ENCODE results near the gene SUCNR1. TPM values are rescaled to one million over a fixed set of nuclear protein-coding genes. Genes with fewer than 3 reads are reported as not detected.
A peak's percentile ranks its signal among the peaks of the same experiment; 100 is the strongest.

The SUCNR1 gene
- total and polyA plus RNA-seq, 2 of the 13 experiments (the other 11 are each of a cell fraction or from before 2014, with no cell fraction given), result 0.03 TPM; not detected in 1

- TF ChIP-seq PCBP1 (IDR thresholded peaks at IDR 0.05; ENCODE audit: borderline replicate concordance, low read depth, low read length) (no peak), ZC3H4 (CRISPR knock-in tag; IDR thresholded peaks at IDR 0.05; ENCODE audit: borderline replicate concordance) (no peak), HNRNPH1 (optimal IDR thresholded peaks at IDR 0.05; ENCODE audit: low read depth, low read length) (no peak)
Measured at GRCh38 chr3:151916781-151917180, 43.3 kb downstream of the SUCNR1 start (continued).

DNA sequence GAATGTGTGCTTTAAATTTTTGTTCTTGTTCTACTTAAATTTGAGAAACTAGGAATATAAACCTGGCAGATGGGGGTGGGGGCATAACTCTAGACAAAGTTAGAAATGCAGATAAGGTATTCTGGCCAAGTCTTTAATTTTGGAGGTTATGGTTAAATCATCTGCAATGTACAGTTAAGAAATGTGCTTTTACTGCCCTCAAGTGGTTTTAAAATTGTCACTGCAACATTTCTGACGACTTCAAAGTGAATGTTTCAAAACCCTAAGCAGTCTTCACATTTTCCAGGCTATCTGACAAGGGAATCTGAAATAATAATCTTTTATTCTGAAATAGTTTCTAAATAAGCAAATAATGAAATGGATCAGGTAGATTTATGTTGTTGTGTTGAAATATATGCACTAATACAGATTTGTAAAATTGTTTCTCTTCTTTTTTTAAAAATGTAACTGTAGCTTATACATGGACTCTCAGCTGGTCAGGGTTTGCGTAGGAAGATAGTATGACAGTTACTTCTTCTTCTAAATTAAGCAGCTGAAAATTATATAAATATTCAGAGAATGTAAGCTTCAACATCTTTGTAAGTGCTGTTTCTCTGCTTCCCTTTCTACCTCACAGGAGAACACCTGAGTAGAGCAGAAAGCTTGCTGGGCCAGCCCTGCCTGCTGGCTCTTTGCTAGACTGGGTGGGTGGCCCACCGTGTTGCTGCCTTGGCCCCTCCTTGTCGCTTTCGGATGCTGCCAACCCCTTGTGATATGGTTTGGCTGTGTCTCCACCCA is 45.0 kb downstream of the SUCNR1 start:
- WGBS (ENCODE audit: low lambda C conversion rate), result 20% methylated on average over 5 of the region's 5 CpGs
- BruUV-seq (replicated peaks), result no TSS peak
- no peaks in the 10 kb centered on the region for H4K20me1 ChIP-seq (ENCODE audit: insufficient read depth, low read length)
- no peak overlapping the region for H3K4me2 ChIP-seq (ENCODE audit: low read depth, low read length)
- in situ Hi-C loops (cut with HindIII; ENCODE audit: extremely low pct_ligation_motif_present, low pct_unique_long_range_greater_than_20kb) (no loop called here), intact Hi-C loops (cut with micrococcal nuclease; ENCODE audit: unreplicated experiment) (loop anchor here (1.0 to 5.0 kb wide), 3 partner anchors 479 to 751 kb away; no protein-coding TSS in a partner anchor)
- POLR2A ChIA-PET, result no interaction called here
- H3K4me1 ChIP-seq (ENCODE audit: insufficient read depth, low read length), result no peaks in the 10 kb centered on the region
- H3K27ac ChIP-seq (ENCODE audit: extremely low read length, insufficient read depth, low read length), result no peak overlapping the region
- FAIRE-seq, result peak; percentile 79
- no peaks in the 10 kb centered on the region for H3K79me2 ChIP-seq (ENCODE audit: insufficient read depth, low read length)
- ATAC-seq, result peak; percentile 54; the same call in 2 of the 3 replicates
- H3K9ac ChIP-seq (ENCODE audit: insufficient read depth, low read depth, low read length), result no peak overlapping the region
- H3K4me3 ChIP-seq (replicated peaks in 1 of 3; ENCODE audit: insufficient read depth in 1 of 3, low read depth in 2 of 3, low read length in 3 of 3), result no peak overlapping the region
- no peaks in the 10 kb centered on the region for H3K9me3 ChIP-seq (ENCODE audit: low read length)
- H3K36me3 ChIP-seq (replicated peaks in 1 of 2; ENCODE audit: control insufficient read depth in 1 of 2, insufficient read depth in 2 of 2, low read length in 2 of 2), result no peaks in the 10 kb centered on the region
- no peak overlapping the region for H2AFZ ChIP-seq (ENCODE audit: low read length)
- CTCF ChIA-PET (ENCODE audit: low intra/inter-chr PET ratio, low total read pairs), result interaction anchor here (1.5 kb wide), 1 partner anchor 479 kb away, joined by 18 read pairs; no protein-coding TSS in a partner anchor
- peak; percentile 34 for DNase-seq (ENCODE audit: low spot score)
- H3K27me3 ChIP-seq (ENCODE audit: control insufficient read depth in 1 of 2, insufficient read depth in 2 of 2, low read length in 2 of 2), result no peaks in the 10 kb centered on the region
- TF ChIP-seq EEA1 (CRISPR knock-in tag; IDR thresholded peaks at IDR 0.05; ENCODE audit: borderline replicate concordance) (no peak), ZNF777 (CRISPR knock-in tag; IDR thresholded peaks at IDR 0.05) (no peak), ZNF550 (CRISPR knock-in tag; IDR thresholded peaks at IDR 0.05; ENCODE audit: borderline replicate concordance) (no peak), MED13 (CRISPR knock-in tag; IDR thresholded peaks at IDR 0.05) (no peak), TMF1 (CRISPR knock-in tag; IDR thresholded peaks at IDR 0.05; ENCODE audit: low read depth) (no peak), TBL1XR1 (IDR thresholded peaks at IDR 0.05; ENCODE audit: borderline replicate concordance, low read length, partially characterized antibody) (no peak), ZFP36L1 (CRISPR knock-in tag; IDR thresholded peaks at IDR 0.05) (no peak), ZNF543 (CRISPR knock-in tag; IDR thresholded peaks at IDR 0.05) (no peak), STAG1 (CRISPR knock-in tag; IDR thresholded peaks at IDR 0.05) (peak; percentile 82), ATAD3A (CRISPR knock-in tag; IDR thresholded peaks at IDR 0.05) (no peak), SCMH1 (CRISPR knock-in tag; IDR thresholded peaks at IDR 0.05; ENCODE audit: borderline replicate concordance) (no peak), KDM3A (CRISPR knock-in tag; IDR thresholded peaks at IDR 0.05; ENCODE audit: low read depth) (no peak), SMC3 (IDR thresholded peaks at IDR 0.05; ENCODE audit: low read length) (peak; percentile 40), RNF219 (CRISPR knock-in tag; IDR thresholded peaks at IDR 0.05) (no peak), CTCF (CRISPR knock-in tag; IDR thresholded peaks at IDR 0.05) (peak; percentile 60), ZNF563 (CRISPR knock-in tag; IDR thresholded peaks at IDR 0.05) (no peak)
